K562 (cell line): ENCODE data around the gene CDCA4. TPM values are rescaled to one million over a fixed set of nuclear protein-coding genes. Genes with fewer than 3 reads are reported as not detected.

Experiments
- ATF6 ChIP-seq: sonication (generic); formaldehyde crosslinking; IDR thresholded peaks from 2 replicates; pipeline ENCODE4 v1.4.0; 2020; ENCODE audit warnings: mild to moderate bottlenecking, missing genetic modification reagents
- CXXC5 ChIP-seq: fragments of 250-450 bp; sonication (Bioruptor Pico); IDR thresholded peaks from 2 replicates; pipeline ENCODE4 v1.8.0; 2022; ENCODE audit warnings: inconsistent platforms, mild to moderate bottlenecking, moderate library complexity
- RBM25 ChIP-seq: fragments of 200-400 bp; formaldehyde crosslinking; IDR thresholded peaks from 2 replicates; pipeline ENCODE4 v1.6.1; 2018; ENCODE audit warnings: low read length, low read depth, moderate library complexity; ENCODE audit not compliant: severe bottlenecking
- SIN3A ChIP-seq, 2 experiments: fragments of 150-350 bp in 1 of 2; IDR thresholded peaks; 2 replicates each; pipeline ENCODE4 v1.6.1; 2011 to 2016; ENCODE audit warnings: borderline replicate concordance in 2 of 2, low read depth in 2 of 2, low read length in 2 of 2, mild to moderate bottlenecking in 2 of 2, moderate library complexity in 2 of 2; ENCODE audit not compliant: control insufficient read depth in 1 of 2
- ZNF263 ChIP-seq: sonication (generic); formaldehyde crosslinking; IDR thresholded peaks from 2 replicates; pipeline ENCODE4 v1.8.0; 2022; ENCODE audit warnings: mild to moderate bottlenecking, missing genetic modification reagents, borderline replicate concordance
- ZNF696 ChIP-seq: fragments of 250-450 bp; sonication (Bioruptor Pico); conservative IDR thresholded peaks from 2 replicates; pipeline ENCODE4 v1.4.0; 2020; ENCODE audit warnings: mild to moderate bottlenecking, moderate library complexity
- polyA plus RNA-seq, 8 experiments: library from polyadenylated mRNA; depleted of rRNA in 4 of 8; stranded (reverse) in 5 of 8; unstranded in 3 of 8; fragments of >200 nt; fragmentation: Nextera tagmentation in 2 of 8; fragmentation: Illumina TruSeq in 1 of 8; extraction: Ambion mirVana in 2 of 8; extraction: Trizol in 1 of 8; gene quantifications; 2 replicates each; pipeline versions ENCODE4 v1.2.1 to v1.2.3, GENCODE V29; 2011 to 2014; ENCODE audit warnings: inconsistent platforms in 1 of 8, missing spikeins in 1 of 8
- total RNA-seq, 7 experiments: library from RNA; depleted of rRNA in 6 of 7; stranded (reverse); fragments of >200 nt in 6 of 7; fragmentation: Illumina TruSeq in 2 of 7; extraction: Trizol in 2 of 7; gene quantifications; 2 replicates each; pipeline versions ENCODE4 v1.2.1 to v1.2.3, GENCODE V29; 2011 to 2021; ENCODE audit warnings: low replicate concordance in 1 of 7
- TF ChIP-seq, protein P1 (sequence below), 2 experiments: fragments of 450-650 bp; formaldehyde crosslinking in 1 of 2; IDR thresholded peaks; 2 replicates each; pipeline versions ENCODE4 v1.4.0 to v1.6.1; 2014 to 2020; ENCODE audit warnings: mild to moderate bottlenecking in 2 of 2, borderline replicate concordance in 1 of 2, low read depth in 1 of 2
- TF ChIP-seq, protein P2 (sequence below): fragments of 450-650 bp; formaldehyde crosslinking; IDR thresholded peaks from 2 replicates; pipeline ENCODE4 v1.4.0; 2020; ENCODE audit warnings: mild to moderate bottlenecking, mixed read lengths
- TF ChIP-seq, protein P3 (sequence below): IDR thresholded peaks from 3 replicates; pipeline ENCODE4 v1.6.1; 2011; ENCODE audit warnings: borderline replicate concordance, mild to moderate bottlenecking, moderate library complexity; ENCODE audit not compliant: insufficient read length; ENCODE audit errors: extremely low read depth

Gene CDCA4
- total and polyA plus RNA-seq, 9 of the 15 experiments (the other 6 are each of a cell fraction or from before 2014, with no cell fraction given), result 6.6 to 44.2 (median 23.0) TPM

- TF ChIP-seq, protein P1, sequence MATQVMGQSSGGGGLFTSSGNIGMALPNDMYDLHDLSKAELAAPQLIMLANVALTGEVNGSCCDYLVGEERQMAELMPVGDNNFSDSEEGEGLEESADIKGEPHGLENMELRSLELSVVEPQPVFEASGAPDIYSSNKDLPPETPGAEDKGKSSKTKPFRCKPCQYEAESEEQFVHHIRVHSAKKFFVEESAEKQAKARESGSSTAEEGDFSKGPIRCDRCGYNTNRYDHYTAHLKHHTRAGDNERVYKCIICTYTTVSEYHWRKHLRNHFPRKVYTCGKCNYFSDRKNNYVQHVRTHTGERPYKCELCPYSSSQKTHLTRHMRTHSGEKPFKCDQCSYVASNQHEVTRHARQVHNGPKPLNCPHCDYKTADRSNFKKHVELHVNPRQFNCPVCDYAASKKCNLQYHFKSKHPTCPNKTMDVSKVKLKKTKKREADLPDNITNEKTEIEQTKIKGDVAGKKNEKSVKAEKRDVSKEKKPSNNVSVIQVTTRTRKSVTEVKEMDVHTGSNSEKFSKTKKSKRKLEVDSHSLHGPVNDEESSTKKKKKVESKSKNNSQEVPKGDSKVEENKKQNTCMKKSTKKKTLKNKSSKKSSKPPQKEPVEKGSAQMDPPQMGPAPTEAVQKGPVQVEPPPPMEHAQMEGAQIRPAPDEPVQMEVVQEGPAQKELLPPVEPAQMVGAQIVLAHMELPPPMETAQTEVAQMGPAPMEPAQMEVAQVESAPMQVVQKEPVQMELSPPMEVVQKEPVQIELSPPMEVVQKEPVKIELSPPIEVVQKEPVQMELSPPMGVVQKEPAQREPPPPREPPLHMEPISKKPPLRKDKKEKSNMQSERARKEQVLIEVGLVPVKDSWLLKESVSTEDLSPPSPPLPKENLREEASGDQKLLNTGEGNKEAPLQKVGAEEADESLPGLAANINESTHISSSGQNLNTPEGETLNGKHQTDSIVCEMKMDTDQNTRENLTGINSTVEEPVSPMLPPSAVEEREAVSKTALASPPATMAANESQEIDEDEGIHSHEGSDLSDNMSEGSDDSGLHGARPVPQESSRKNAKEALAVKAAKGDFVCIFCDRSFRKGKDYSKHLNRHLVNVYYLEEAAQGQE (IDR thresholded peaks at IDR 0.05; ENCODE audit: borderline replicate concordance), result peak; percentile 67
- TF ChIP-seq, protein P1 (CRISPR knock-in tag; IDR thresholded peaks at IDR 0.05; ENCODE audit: low read depth), result no peak
- TF ChIP-seq ZNF263 (CRISPR knock-in tag) (no peak), RBM25 (no peak), ATF6 (CRISPR knock-in tag) (no peak), SIN3A (IDR thresholded peaks at IDR 0.05; ENCODE audit: borderline replicate concordance in 2 of 2, control insufficient read depth in 1 of 2, low read depth in 2 of 2, low read length in 2 of 2) (peak in 1 of 2 experiments; percentile 82; a peak in 1 of 4 replicates), CXXC5 (CRISPR knock-in tag) (peak; percentile 73), ZNF696 (CRISPR knock-in tag) (no peak)
- TF ChIP-seq, protein P2, sequence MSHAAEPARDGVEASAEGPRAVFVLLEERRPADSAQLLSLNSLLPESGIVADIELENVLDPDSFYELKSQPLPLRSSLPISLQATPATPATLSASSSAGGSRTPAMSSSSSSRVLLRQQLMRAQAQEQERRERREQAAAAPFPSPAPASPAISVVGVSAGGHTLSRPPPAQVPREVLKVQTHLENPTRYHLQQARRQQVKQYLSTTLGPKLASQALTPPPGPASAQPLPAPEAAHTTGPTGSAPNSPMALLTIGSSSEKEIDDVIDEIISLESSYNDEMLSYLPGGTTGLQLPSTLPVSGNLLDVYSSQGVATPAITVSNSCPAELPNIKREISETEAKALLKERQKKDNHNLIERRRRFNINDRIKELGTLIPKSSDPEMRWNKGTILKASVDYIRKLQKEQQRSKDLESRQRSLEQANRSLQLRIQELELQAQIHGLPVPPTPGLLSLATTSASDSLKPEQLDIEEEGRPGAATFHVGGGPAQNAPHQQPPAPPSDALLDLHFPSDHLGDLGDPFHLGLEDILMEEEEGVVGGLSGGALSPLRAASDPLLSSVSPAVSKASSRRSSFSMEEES (CRISPR knock-in tag), result no peak
- TF ChIP-seq, protein P3, sequence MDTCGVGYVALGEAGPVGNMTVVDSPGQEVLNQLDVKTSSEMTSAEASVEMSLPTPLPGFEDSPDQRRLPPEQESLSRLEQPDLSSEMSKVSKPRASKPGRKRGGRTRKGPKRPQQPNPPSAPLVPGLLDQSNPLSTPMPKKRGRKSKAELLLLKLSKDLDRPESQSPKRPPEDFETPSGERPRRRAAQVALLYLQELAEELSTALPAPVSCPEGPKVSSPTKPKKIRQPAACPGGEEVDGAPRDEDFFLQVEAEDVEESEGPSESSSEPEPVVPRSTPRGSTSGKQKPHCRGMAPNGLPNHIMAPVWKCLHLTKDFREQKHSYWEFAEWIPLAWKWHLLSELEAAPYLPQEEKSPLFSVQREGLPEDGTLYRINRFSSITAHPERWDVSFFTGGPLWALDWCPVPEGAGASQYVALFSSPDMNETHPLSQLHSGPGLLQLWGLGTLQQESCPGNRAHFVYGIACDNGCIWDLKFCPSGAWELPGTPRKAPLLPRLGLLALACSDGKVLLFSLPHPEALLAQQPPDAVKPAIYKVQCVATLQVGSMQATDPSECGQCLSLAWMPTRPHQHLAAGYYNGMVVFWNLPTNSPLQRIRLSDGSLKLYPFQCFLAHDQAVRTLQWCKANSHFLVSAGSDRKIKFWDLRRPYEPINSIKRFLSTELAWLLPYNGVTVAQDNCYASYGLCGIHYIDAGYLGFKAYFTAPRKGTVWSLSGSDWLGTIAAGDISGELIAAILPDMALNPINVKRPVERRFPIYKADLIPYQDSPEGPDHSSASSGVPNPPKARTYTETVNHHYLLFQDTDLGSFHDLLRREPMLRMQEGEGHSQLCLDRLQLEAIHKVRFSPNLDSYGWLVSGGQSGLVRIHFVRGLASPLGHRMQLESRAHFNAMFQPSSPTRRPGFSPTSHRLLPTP, result no peak
Measured at GRCh38 chr14:104985675-104986486, 35.0 kb downstream of the CDCA4 start, which contains the start of gene CLBA1 (continued).
